IMR-90 (cell line): Measurements from ENCODE around the gene SPATA25. TPM values are rescaled to one million over a fixed set of nuclear protein-coding genes. Genes with fewer than 3 reads are reported as not detected.

Experiments
- ATAC-seq: fragments of 200-7000 bp; cut with Tn5 transposase; 2 replicates; pipeline ENCODE4 v1.9.1; 2020; ENCODE audit warnings: low read depth, mild to moderate bottlenecking, moderate library complexity
- BruUV-seq: library from RNA; stranded (reverse); fragments of 400-500 nt; replicated peaks from 2 replicates; lab custom pipeline; 2021; lab: Mats Ljungman, UMichigan
- CTCF ChIA-PET: fragments of 300-600 bp; formaldehyde crosslinking; extraction: SDS; loops from one replicate; lab custom pipeline; 2021; ENCODE audit warnings: antibody characterized with exemption; lab: Yijun Ruan, JAX
- POLR2A ChIA-PET: fragments of 300-600 bp; sonication (Branson Sonifier 250); formaldehyde crosslinking; loops from one replicate; lab custom pipeline; 2022; ENCODE audit warnings: antibody characterized with exemption; ENCODE audit not compliant: unreplicated experiment; lab: Charles Lee
- DNase-seq: peaks from one replicate; pipeline ENCODE4 v3.0.0; 2013
- H2AFZ ChIP-seq: replicated peaks from 2 replicates; pipeline ENCODE3; 2013; ENCODE audit warnings: low read length, mild to moderate bottlenecking; ENCODE audit not compliant: poor library complexity
- H2AK5ac ChIP-seq: 2 replicates; pipeline ENCODE4 v1.6.1; 2013; ENCODE audit warnings: low read depth, low read length, inconsistent platforms
- H2AK9ac ChIP-seq: replicated peaks from 2 replicates; pipeline ENCODE3; 2013; ENCODE audit warnings: mild to moderate bottlenecking, low read depth, low read length, moderate library complexity; ENCODE audit not compliant: poor library complexity
- H2BK120ac ChIP-seq: 2 replicates; pipeline ENCODE4 v1.6.1; 2013; ENCODE audit warnings: low read depth, low read length, inconsistent platforms
- H2BK15ac ChIP-seq: 3 replicates; pipeline ENCODE4 v1.6.1; 2013; ENCODE audit warnings: low read depth, low read length, inconsistent platforms
- H2BK20ac ChIP-seq: 2 replicates; pipeline ENCODE4 v1.6.1; 2013; ENCODE audit warnings: low read depth, mild to moderate bottlenecking, inconsistent platforms, low read length, moderate library complexity
- H2BK5ac ChIP-seq: 2 replicates; pipeline ENCODE4 v1.6.1; 2013; ENCODE audit warnings: mild to moderate bottlenecking, low read depth, low read length, inconsistent platforms; ENCODE audit not compliant: poor library complexity, severe bottlenecking
- H3K14ac ChIP-seq: replicated peaks from 2 replicates; pipeline ENCODE4 v1.6.1; 2013; ENCODE audit warnings: low read depth, low read length, inconsistent platforms
- H3K18ac ChIP-seq: 2 replicates; pipeline ENCODE4 v1.6.1; 2013; ENCODE audit warnings: low read depth, low read length, control low read depth
- H3K23ac ChIP-seq: 2 replicates; pipeline ENCODE4 v1.6.1; 2013; ENCODE audit warnings: low read depth, low read length, inconsistent platforms
- H3K27ac ChIP-seq: 2 replicates; pipeline ENCODE4 v1.5.1; 2013; ENCODE audit warnings: mild to moderate bottlenecking, control low read depth, low read length; ENCODE audit not compliant: insufficient read depth
- H3K27me3 ChIP-seq: 2 replicates; pipeline ENCODE4 v1.6.1; 2013; ENCODE audit warnings: low read length; ENCODE audit not compliant: control insufficient read depth, insufficient read depth
- H3K36me3 ChIP-seq: 2 replicates; pipeline ENCODE4 v1.6.1; 2013; ENCODE audit warnings: low read length, mixed read lengths; ENCODE audit not compliant: control insufficient read depth, insufficient read depth
- H3K4ac ChIP-seq: 2 replicates; pipeline ENCODE4 v1.6.1; 2013; ENCODE audit warnings: low read depth, low read length, inconsistent platforms
- H3K4me1 ChIP-seq: 2 replicates; pipeline ENCODE4 v1.6.1; 2013; ENCODE audit warnings: low read length, mixed read lengths; ENCODE audit not compliant: control insufficient read depth, insufficient read depth
- H3K4me2 ChIP-seq: 2 replicates; pipeline ENCODE4 v1.6.1; 2013; ENCODE audit warnings: low read depth, mild to moderate bottlenecking, control low read depth, low read length, moderate library complexity
- H3K4me3 ChIP-seq: 2 replicates; pipeline ENCODE4 v1.5.1; 2013; ENCODE audit warnings: low read depth, mild to moderate bottlenecking, control low read depth, low read length, moderate library complexity; ENCODE audit not compliant: insufficient read depth
- H3K56ac ChIP-seq: 2 replicates; pipeline ENCODE4 v1.6.1; 2013; ENCODE audit warnings: low read length, inconsistent platforms; ENCODE audit not compliant: insufficient read depth; ENCODE audit errors: extremely low read depth
- H3K79me1 ChIP-seq, 2 experiments: 2 replicates each; pipeline ENCODE4 v1.6.1; 2013; ENCODE audit warnings: low read length in 2 of 2, inconsistent platforms in 1 of 2, low read depth in 1 of 2
- H3K9ac ChIP-seq: 2 replicates; pipeline ENCODE4 v1.6.1; 2013; ENCODE audit warnings: low read depth, low read length, control low read depth
- H3K9me1 ChIP-seq: 2 replicates; pipeline ENCODE4 v1.6.1; 2013; ENCODE audit warnings: low read length, inconsistent platforms; ENCODE audit not compliant: insufficient read depth
- H3K9me3 ChIP-seq: 2 replicates; pipeline ENCODE4 v1.6.1; 2013; ENCODE audit warnings: low read length; ENCODE audit not compliant: control insufficient read depth, insufficient read depth
- H4K20me1 ChIP-seq: 2 replicates; pipeline ENCODE4 v1.6.1; 2013; ENCODE audit warnings: low read length, inconsistent platforms; ENCODE audit not compliant: insufficient read depth
- H4K5ac ChIP-seq: 2 replicates; pipeline ENCODE4 v1.6.1; 2013; ENCODE audit warnings: mild to moderate bottlenecking, low read depth, low read length, control low read depth
- H4K8ac ChIP-seq, 2 experiments: 2 replicates each; pipeline ENCODE4 v1.6.1; 2013; ENCODE audit warnings: low read depth in 2 of 2, low read length in 2 of 2, control low read depth in 1 of 2, inconsistent platforms in 1 of 2
- H4K91ac ChIP-seq: 2 replicates; pipeline ENCODE4 v1.6.1; 2013; ENCODE audit warnings: low read depth, low read length, inconsistent platforms; ENCODE audit not compliant: insufficient read depth
- BHLHE40 ChIP-seq: fragments of 150-350 bp; IDR thresholded peaks from 2 replicates; pipeline ENCODE4 v1.6.1; 2016; ENCODE audit warnings: mild to moderate bottlenecking, low read depth, low read length
- CEBPB ChIP-seq: IDR thresholded peaks from 2 replicates; pipeline ENCODE4 v1.6.1; 2012; ENCODE audit warnings: low read depth, low read length, improper control_type of control experiment
- ELK1 ChIP-seq: fragments of 150-350 bp; IDR thresholded peaks from 2 replicates; pipeline ENCODE4 v1.6.1; 2016; ENCODE audit warnings: low read depth, mild to moderate bottlenecking, low read length, moderate library complexity, borderline replicate concordance
- FOS ChIP-seq: fragments of 150-350 bp; IDR thresholded peaks from 2 replicates; pipeline ENCODE4 v1.6.1; 2016; ENCODE audit warnings: low read depth, low read length
- MAFK ChIP-seq: IDR thresholded peaks from 2 replicates; pipeline ENCODE4 v1.6.1; 2012; ENCODE audit warnings: low read depth, low read length, improper control_type of control experiment
- MAZ ChIP-seq: IDR thresholded peaks from 2 replicates; pipeline ENCODE4 v1.6.1; 2012; ENCODE audit warnings: low read depth, mild to moderate bottlenecking, low read length, improper control_type of control experiment, moderate library complexity, borderline replicate concordance
- MXI1 ChIP-seq: IDR thresholded peaks from 2 replicates; pipeline ENCODE4 v1.6.1; 2012; ENCODE audit warnings: low read depth, mild to moderate bottlenecking, low read length, moderate library complexity, borderline replicate concordance
- RAD21 ChIP-seq: IDR thresholded peaks from 2 replicates; pipeline ENCODE4 v1.6.1; 2012; ENCODE audit warnings: low read length, improper control_type of control experiment
- RFX5 ChIP-seq: IDR thresholded peaks from 2 replicates; pipeline ENCODE4 v1.8.0; 2012; ENCODE audit warnings: low read depth, mild to moderate bottlenecking, low read length, moderate library complexity
- WGBS, 2 experiments: methylation state at CpG; one replicate each; pipeline versions ENCODE4 v1.1.5 to v1.1.7; 2013; ENCODE audit warnings: missing lambda C conversion rate in 2 of 2; ENCODE audit not compliant: insufficient read length in 1 of 2; ENCODE audit errors: extremely low coverage in 2 of 2; 5-methylcytosine and 5-hydroxymethylcytosine counted together
- dilution Hi-C: fragments of 300-500 bp; cut with HindIII; formaldehyde crosslinking; loops from one replicate; pipeline ENCODE4 v1.14.3; 2018; ENCODE audit warnings: low sequenced_read_pairs; ENCODE audit not compliant: unreplicated experiment
- in situ Hi-C: fragments of 300-500 bp; cut with MboI; formaldehyde crosslinking; loops from 3 replicates; pipeline ENCODE4 v1.14.3; 2019; ENCODE audit warnings: low sequenced_read_pairs, inconsistent platforms, mixed read lengths
- intact Hi-C: fragments of 100-400 bp; cut with micrococcal nuclease; formaldehyde crosslinking; loops from 2 replicates; pipeline ENCODE4 v1.10.0; 2022
- polyA plus RNA-seq, 3 experiments: library from polyadenylated mRNA; depleted of rRNA; stranded (reverse); fragments of >200 nt; gene quantifications; 2 replicates each; pipeline ENCODE4 v1.2.3, GENCODE V29; 2012; ENCODE audit warnings: low replicate concordance in 1 of 3
- total RNA-seq: library from RNA; depleted of rRNA; stranded (reverse); fragments of >200 nt; gene quantifications from 2 replicates; pipeline ENCODE4 v1.2.3, GENCODE V29; 2012
- TF ChIP-seq, protein P1 (sequence below): fragments of 150-350 bp; IDR thresholded peaks from 2 replicates; pipeline ENCODE4 v1.6.1; 2017; ENCODE audit warnings: mild to moderate bottlenecking, antibody characterized with exemption, low read length, low read depth

SPATA25 gene
- total and polyA plus RNA-seq, 2 of the 4 experiments (the other 2 are of a cell fraction): 0.18 to 0.36 TPM

DNA sequence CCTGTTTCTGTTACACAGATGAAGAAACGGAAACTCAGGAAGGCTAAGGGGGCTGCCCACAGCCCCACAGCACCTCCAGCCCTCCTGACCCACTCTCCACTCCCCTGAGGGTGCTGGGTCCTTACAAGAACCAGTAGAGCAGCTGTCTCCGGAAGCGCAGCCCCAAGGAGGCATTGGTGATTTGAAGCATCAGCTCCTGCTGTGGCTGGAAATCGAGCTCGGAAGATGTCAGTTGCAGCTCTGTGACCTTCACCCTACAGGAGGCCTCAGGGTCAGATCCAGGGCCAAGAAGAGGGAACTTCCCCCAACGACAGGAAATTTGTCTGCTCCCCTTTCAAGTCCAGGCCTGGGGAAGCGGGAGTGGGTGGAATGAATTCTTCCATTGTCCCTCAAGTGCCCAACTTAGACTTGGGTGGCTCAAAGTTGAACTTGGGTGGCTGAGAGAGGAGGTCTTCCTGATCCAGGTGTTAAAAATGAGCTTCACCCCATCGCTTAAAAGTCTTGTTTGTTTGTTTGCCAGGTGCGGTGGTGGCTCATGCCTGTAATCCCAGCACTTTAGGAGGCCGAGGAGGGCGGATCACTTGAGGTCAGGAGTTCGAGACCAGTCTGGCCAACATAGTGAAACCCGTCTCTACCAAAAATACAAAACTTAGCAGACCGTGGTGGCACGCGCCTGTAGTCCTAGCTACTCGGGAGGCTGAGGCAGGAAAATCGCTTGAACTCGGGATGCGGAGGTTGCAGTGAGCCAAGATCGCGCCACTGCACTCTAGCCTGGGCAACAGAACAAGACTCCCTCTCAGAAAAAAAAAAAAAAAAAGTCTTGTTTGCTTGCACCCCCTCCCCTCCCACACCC is 22.6 kb upstream of the SPATA25 start:
- Histone ChIP-seq H2AFZ (peak overlapping the region; percentile 80), H3K14ac (no peak overlapping the region), H4K20me1 (peaks cover 5% of the 10 kb centered on the region; the same call in 1 of the 2 replicates), H3K4ac (peak overlapping the region; percentile 4; the same call in 1 of the 2 replicates), H3K27ac (no peak overlapping the region), H3K56ac (no peak overlapping the region), H3K4me1 (peaks cover 16% of the 10 kb centered on the region), H4K91ac (peak overlapping the region; percentile 24; the same call in 1 of the 2 replicates), H2BK120ac (no peak overlapping the region), H2BK5ac (no peak overlapping the region), H2AK5ac (peak overlapping the region; percentile 33), H3K18ac (no peak overlapping the region), H4K5ac (no peak overlapping the region), H2AK9ac (peak overlapping the region; percentile 22), H3K9ac (no peak overlapping the region), H3K79me1 (peaks cover 5 to 26% of the 10 kb centered on the region in 2 experiments; a peak in 3 of 4 replicates), H3K27me3 (no peaks in the 10 kb centered on the region), H3K36me3 (peaks cover 25% of the 10 kb centered on the region; the same call in 1 of the 2 replicates), H3K9me3 (no peaks in the 10 kb centered on the region), H3K4me3 (no peak overlapping the region), H4K8ac (peak overlapping the region; percentile 55 to 85; a peak in 3 of 4 replicates), H2BK20ac (0 out of 2 replicates have a peak overlapping the region, but pooled peaks have one; percentile 38), H2BK15ac (no peak overlapping the region), H3K4me2 (no peak overlapping the region), H3K23ac (no peak overlapping the region), H3K9me1 (peaks cover 27% of the 10 kb centered on the region)
- POLR2A ChIA-PET: interaction anchor here (0.6 kb wide), 1 partner anchor 25 kb away, joined by 8 read pairs; no protein-coding TSS in a partner anchor
- dilution Hi-C loops: no loop called here
- in situ Hi-C loops: loop anchor here (25.0 kb wide), 1 partner anchor 573 kb away; the partner anchor contains the start of gene SDC4
- DNase-seq: no peak
- TF ChIP-seq, protein P1, sequence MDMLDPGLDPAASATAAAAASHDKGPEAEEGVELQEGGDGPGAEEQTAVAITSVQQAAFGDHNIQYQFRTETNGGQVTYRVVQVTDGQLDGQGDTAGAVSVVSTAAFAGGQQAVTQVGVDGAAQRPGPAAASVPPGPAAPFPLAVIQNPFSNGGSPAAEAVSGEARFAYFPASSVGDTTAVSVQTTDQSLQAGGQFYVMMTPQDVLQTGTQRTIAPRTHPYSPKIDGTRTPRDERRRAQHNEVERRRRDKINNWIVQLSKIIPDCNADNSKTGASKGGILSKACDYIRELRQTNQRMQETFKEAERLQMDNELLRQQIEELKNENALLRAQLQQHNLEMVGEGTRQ: no peak
- no peak for TF ChIP-seq BHLHE40
- no peak for TF ChIP-seq CEBPB
- no peak for TF ChIP-seq FOS
- no peak for TF ChIP-seq RFX5
- TF ChIP-seq MAZ: no peak
- TF ChIP-seq RAD21: no peak
- no peak for TF ChIP-seq MAFK
- TF ChIP-seq MXI1: no peak
- no peak for TF ChIP-seq ELK1
- no TSS peak for BruUV-seq
- WGBS, 2 experiments: 91% methylated on average over 9 of the region's 22 CpGs; no CpG with 5 or more reads in 1 of the 2 experiments
- ATAC-seq: no peak
- intact Hi-C loops: loop anchor here (1.0 kb wide), 1 partner anchor 25 kb away; no protein-coding TSS in a partner anchor
- CTCF ChIA-PET: interaction anchor here (1.3 kb wide), 1 partner anchor 20 kb away, joined by 8 read pairs; no protein-coding TSS in a partner anchor
